Fibroblast of mammary gland (primary cell): Measurements from ENCODE around the gene LYZL2.

Source experiments
- DNase-seq: peaks from one replicate; pipeline ENCODE4 v3.0.0-alpha.2; 2010; ENCODE audit warnings: low read depth
- H3K4me3 ChIP-seq: 2 replicates; pipeline ENCODE4 v1.5.1; 2011; ENCODE audit warnings: low read depth, mild to moderate bottlenecking, low read length, moderate library complexity; ENCODE audit not compliant: control insufficient read depth
- CTCF ChIP-seq: conservative IDR thresholded peaks from 2 replicates; pipeline ENCODE4 v1.5.1; 2011; ENCODE audit warnings: low read depth, low read length, inconsistent platforms; ENCODE audit not compliant: control insufficient read depth, insufficient read depth

The LYZL2 gene

DNA sequence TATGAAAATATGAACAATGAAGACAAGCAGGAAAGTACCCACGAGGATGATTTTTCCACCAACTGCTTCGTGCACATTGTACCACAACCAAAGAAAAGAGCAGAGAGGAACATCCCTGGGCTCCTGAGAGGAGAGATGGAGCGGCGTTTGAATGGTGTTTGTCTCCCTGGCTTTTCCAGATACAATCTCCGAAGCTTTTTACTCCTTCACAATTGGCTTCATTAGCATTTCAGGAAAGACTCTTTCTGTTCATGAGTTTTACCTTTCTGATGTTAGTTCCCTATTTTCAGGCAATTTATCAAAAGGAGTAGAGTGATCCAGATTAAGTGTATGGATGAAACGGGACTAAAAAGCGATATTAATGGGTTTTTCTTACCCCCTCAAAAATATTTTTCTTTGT lies 49.3 kb downstream of the LYZL2 start:
- no peak for TF ChIP-seq CTCF
- DNase-seq, result no peak
- no peak overlapping the region for H3K4me3 ChIP-seq

DNA sequence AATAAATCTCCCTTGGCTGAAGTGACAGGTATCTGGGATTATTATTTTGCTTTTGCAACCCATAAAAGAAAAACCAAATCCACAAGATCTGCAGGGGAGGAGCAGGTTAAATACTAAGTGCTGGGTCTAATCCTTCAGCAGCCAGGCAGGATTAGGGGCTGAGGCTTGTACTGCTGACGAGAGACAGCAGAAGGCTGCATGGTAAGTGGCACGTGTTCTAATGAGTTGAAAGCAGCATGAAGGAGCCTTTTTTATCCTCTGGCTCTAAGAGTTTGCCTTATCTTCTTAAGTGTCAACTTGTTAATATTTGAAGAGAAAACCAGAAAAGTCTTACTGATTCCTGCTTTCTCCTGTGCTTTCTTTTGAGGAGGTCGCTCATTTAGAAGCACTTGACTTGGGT lies 50.0 kb downstream of the LYZL2 start:
- TF ChIP-seq CTCF, result no peak
- no peak overlapping the region for H3K4me3 ChIP-seq
- no peak for DNase-seq

- DNase-seq, result no peak
- TF ChIP-seq CTCF, result no peak
- H3K4me3 ChIP-seq, result no peak overlapping the region
These were observed 52.5 kb downstream of the LYZL2 start for GRCh38 chr10:30577048-30577447.

GRCh38 chr10:30576641-30577040 lies 52.9 kb downstream of the LYZL2 start:
- TF ChIP-seq CTCF, result no peak

DNA sequence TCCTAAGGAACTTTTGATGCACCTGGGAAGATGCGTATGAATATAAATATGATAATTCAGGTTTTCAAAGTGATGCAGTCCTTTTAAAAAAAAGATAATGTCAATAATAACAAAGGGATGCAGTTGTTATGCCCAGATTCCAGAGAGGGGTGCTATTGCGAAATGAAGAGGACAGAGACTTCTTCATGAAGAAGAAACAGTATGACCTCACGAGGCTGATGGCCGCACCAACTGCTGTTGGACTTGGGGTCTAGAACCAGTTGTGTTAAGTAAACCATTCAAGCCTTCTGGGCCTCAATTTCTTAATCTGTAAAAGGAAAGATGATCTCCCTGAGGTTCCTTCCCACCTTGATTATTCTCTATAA lies 55.1 kb downstream of the LYZL2 start:
- no peak for TF ChIP-seq CTCF
- no peak overlapping the region for H3K4me3 ChIP-seq
- no peak for DNase-seq

More at GRCh38 chr10:30576641-30577040, 52.9 kb downstream of the LYZL2 start:
- no peak overlapping the region for H3K4me3 ChIP-seq
- no peak for DNase-seq

DNA sequence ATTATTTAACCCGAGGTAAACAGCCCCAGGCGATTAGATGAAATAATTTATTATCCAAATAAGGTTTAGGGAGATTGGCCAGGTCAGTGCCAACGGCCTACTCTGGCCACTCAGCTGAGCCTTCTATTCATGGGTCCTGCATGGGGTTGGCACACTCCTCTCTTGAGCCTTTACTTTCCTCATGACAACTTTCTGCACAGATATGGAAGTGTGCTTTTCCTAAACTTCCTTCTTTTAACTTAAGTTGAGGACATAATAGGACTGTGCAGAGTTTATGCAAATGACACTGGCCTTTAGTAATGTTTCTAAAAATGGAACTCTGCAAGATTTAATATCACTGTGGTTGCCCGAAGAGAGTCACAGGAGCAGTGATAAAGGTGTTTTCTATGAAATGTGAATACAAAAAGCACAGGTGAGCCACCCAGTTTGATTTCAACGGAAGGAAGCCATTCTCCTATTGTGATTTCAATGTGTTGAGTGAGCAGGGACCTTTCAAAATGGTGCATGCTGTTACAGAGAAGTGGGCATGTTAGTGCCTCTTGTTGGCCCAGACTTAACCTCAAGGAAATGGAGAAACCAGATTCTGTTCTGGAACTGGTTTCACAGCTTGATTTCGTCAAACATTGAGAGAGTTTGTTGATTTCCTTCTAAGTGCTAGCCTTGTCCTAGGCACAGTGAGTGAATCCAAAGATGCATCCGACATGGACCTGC lies 55.7 kb downstream of the LYZL2 start:
- H3K4me3 ChIP-seq, result no peak overlapping the region
- TF ChIP-seq CTCF, result no peak
- DNase-seq, result no peak

DNA sequence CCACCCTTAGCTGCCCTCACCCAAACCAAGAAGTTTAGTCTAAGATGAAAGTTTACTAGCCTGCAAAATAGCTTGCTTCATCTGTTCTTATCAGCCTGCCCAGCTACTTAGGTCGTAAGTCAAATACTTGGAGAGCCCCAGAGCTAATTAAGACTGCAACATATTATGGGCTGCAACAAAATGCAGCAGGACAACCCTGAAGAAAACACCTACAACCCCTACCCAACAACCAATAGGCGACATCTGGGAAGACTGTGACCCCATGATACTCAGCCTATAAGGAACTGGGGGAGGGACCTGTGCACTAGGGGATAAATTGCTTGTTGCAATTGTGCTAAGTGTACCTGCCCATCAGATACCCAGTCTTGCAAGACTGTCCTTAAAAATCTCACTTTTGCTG lies 64.1 kb downstream of the LYZL2 start:
- DNase-seq, result no peak
- TF ChIP-seq CTCF, result no peak
- H3K4me3 ChIP-seq, result no peak overlapping the region
